GM11168 (cell line): Measurements from ENCODE around the gene MYT1.
"Not testable (repeated sequence)": the region's sequence is repeated elsewhere in the genome, so short reads cannot be mapped to it uniquely, and the experiment has no call there.

Experiments
- in situ Hi-C: fragments of 300-500 bp; cut with MboI; formaldehyde crosslinking; loops from one replicate; pipeline ENCODE4 v1.12.0; 2022; ENCODE audit warnings: low sequenced_read_pairs; ENCODE audit not compliant: unreplicated experiment

The MYT1 gene

GRCh38 chr20:64228086-64228653 lies 63.9 kb downstream of the MYT1 start:
- in situ Hi-C loops: no loop called here

DNA sequence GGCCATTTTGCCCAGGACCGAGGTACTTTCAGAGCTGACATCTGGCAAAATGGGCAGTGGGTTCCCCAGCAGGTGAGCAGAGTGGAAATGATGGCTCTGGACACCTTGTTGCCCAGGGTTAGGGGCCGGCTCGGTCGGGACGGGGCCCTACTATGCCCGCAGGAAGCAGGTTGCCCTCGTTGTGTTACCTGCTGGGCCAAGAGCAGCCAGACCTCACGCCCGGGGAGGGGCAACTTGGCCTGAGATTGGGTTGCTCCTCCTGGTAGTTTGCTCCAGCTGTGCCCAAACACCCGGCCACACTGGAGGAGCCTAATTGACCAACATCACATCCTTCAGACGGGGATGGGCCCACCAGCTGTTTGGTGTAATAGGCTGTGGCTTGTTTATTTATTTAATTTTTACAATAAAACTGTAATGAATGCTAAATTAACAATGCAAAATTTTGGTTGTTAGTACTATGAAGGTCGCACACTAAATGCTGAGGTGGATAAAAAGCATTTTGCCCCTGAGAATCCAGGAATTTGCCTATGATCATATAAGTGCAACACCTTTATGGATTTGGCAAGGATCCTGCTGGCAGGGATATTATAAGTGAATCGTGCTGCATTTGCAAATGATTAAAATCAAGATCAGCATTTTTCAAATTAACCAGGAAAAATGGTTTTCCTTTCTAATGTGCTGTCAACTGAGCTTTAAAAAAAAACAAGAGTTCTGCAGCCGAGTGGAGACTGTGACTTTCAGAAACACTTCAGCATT lies 64.7 kb downstream of the MYT1 start:
- in situ Hi-C loops: no loop called here

GRCh38 chr20:64229507-64230061 lies 65.3 kb downstream of the MYT1 start:
- in situ Hi-C loops: no loop called here

DNA sequence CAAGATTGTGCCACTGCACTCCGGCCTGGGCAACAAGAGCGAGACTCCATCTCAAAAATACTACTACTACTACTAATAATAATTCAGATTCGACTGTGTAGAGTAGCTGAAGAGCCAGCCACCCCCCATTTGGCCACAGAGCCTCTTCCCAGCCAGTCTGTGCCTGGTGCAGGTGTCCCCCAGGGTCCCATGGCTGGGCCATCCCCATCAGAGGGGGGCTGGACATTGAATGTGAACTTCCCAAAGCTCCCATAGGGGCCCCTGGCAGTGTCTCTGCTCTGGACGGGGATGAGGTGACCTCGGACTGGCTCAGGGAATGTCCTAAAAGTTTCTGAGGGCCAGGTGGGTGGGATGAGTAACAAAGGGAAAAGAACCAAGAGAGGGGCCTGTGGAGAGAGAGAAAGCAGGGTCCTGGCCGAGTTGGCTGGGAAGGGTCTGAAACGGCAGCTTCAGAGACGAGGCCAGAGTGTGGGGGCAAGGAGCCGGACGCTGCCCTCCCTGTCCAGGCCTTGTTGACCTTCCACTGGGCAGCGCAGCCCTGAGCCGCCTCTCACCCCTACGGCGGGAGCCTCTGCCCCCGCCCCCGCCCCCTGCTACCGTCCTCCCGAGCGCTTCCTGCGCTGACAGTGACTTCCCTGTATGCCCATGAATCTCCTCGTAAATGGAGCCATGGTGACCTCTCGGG lies 66.4 kb downstream of the MYT1 start:
- in situ Hi-C loops: no loop called here

DNA sequence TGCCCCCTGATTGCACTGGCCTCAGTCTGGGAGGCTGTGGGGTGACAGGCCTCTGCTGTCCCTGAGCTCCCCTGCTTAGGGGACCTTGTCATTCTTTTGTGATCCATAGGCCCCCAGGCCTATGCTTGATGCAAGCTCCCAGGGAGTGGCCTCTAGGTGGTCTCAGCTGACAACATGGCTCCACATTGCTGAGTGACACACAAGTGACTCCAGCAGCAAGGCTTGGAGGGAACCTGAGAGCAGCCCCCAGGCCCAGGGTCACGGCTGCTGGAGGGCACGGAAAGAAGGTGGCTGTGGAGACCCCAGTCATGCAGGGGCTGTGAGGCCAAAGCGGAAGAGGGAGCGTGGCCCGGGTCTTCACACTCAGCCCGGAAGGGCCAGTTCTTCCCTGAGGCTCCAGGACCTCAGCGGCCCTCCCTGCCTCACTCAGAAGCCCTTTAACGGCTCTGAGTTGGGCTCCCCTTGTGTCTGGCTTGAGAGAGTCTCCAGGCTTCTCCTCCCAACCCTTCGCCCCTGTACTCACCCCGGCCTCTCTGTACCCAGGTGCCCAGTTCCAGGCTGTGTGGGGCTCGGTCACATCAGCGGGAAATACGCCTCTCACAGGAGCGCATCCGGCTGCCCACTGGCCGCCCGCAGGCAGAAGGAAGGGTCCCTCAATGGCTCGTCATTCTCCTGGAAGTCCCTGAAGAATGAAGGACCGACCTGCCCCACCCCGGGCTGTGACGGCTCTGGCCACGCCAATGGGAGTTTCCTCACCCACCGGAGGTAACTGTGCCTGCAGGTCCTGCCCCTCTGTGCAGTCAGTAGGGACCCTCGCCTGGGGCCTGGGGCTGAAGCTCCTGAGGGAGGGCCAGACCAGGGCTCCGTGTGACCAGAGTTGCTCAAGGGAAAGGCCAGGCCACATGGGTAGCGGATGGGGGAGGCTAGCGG lies 67.6 kb downstream of the MYT1 start:
- in situ Hi-C loops: no loop called here

GRCh38 chr20:64232794-64233193 lies 68.5 kb downstream of the MYT1 start:
- in situ Hi-C loops: no loop called here

GRCh38 chr20:64233725-64234124 lies 69.5 kb downstream of the MYT1 start:
- in situ Hi-C loops: no loop called here

- in situ Hi-C loops: no loop called here
Observed at GRCh38 chr20:64234291-64234791, 70.1 kb downstream of the MYT1 start.

GRCh38 chr20:64234921-64235565 lies 70.8 kb downstream of the MYT1 start:
- in situ Hi-C loops: not testable (repeated sequence)

DNA sequence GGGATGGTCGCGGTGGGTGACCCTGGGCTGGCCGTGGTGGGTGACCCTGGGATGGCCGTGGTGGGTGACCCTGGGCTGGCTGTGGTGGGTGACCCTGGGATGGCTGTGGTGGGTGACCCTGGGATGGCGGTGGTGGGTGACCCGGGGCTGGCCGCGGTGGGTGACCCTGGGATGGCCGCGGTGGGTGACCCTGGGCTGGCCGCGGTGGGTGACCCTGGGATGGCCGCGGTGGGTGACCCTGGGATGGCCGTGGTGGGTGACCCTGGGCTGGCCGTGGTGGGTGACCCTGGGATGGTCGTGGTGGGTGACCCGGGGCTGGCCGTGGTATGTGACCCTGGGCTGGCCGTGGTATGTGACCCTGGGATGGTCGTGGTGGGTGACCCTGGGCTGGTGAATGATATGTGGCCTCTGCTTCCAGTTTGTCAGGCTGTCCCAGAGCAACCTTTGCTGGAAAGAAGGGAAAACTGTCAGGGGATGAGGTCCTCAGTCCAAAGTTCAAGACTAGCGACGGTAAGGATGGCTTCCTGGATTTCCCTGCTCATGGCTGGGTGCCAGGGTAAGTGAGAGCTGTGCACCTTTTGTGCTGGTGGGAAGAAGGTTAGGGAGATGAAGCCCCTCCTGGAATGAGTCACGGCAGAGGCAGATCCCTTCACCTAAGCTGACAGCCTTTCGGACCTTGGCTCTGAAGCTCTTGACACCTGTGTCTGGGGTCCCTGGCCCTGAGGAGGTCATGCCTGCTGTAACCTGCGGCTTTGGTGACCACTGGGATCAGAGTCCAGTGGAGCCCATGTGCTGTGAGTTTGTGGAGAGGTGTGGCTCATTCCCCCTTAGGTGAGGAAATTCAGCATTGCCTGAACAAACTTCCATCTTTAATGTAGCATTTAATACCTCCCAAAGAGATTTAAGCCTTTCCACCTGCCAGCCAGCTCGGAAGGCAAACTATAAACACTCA lies 72.2 kb downstream of the MYT1 start:
- in situ Hi-C loops: no loop called here

DNA sequence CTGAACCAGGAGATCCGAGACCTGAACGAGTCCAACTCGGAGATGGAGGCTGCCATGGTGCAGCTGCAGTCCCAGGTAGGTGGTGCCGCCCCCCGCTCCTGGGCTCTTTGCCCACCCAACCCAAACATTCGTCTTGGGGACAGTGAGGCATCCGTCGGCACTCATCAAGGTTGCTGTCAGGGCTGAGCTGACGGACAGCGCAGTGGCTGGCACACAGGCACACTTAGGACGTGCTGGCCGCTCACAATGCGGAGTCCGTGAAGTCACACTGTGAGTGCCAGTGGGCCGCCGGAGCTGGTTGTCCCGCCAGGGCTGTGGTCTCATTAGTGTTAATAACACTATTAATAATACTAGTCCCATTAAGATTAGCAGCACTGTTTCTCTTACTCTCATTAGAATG lies 73.1 kb downstream of the MYT1 start:
- in situ Hi-C loops: no loop called here

- in situ Hi-C loops: no loop called here
Observed at GRCh38 chr20:64238115-64238825, 74.0 kb downstream of the MYT1 start.

GRCh38 chr20:64238851-64239387 lies 74.7 kb downstream of the MYT1 start:
- in situ Hi-C loops: no loop called here

DNA sequence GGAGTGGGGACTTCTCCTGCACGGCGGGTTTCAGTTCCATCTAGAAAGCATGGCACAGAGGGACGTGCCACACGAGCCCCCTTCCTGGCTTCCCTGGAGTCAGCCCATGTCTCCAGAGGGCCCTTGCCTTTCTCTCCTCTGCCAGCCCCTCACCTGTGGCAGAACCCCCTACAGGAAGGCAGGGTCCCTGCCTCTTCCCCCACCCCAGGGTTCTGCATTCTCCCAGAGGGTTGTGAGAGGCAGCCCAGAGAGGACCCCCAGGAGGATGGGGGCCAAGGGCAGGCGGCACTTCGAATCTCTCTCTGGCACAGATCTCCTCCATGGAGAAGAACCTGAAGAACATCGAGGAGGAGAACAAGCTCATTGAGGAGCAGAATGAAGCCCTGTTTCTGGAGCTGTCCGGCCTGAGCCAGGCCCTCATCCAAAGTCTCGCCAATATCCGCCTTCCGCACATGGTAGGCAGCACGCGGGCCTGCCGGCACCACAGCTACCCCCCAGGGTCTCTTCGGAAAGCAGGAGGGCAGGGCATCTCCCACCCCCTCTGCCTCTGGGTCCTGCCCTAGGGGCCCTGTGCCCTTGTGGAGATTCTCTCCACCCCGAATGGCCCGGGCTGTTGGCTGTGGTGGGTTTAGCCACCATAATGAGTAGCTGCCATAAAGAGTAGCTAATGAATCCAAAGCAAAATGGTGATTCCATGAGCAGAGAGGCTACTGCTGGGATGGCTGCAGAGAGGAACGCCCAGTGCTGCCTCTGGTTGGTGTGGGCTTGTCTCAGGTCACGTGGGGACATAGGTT lies 75.4 kb downstream of the MYT1 start:
- in situ Hi-C loops: no loop called here

- in situ Hi-C loops: no loop called here
Observed at GRCh38 chr20:64240243-64241015, 76.2 kb downstream of the MYT1 start.

DNA sequence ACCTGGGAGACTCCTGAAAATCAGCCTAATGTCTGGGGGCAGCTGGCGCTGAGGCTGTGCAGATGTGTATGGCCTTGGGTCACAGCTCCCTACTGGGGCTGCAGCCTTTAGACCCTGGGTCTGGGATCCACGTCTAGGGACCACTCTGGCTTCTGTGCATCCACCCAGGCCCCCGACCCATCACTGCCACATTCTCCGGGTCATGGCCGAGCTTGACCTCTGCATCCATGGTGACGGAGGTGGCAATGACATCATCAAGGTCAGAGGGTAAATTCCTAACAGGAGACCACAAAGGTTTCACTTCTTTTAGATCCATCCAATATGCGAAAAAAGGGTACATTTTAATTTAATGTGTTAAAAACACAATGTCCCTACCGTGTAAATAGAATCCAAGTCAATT lies 76.8 kb downstream of the MYT1 start:
- in situ Hi-C loops: no loop called here
